NB4 (cell line): ENCODE results near the gene CPNE4.

Experiments used
- CTCF ChIP-seq: IDR thresholded peaks from one replicate; pipeline ENCODE4 v1.5.1; 2012; ENCODE audit warnings: low read depth, low read length
- POLR2A ChIP-seq: IDR thresholded peaks from 2 replicates; pipeline ENCODE4 v1.6.1; 2011; ENCODE audit warnings: mild to moderate bottlenecking; ENCODE audit not compliant: insufficient read length; ENCODE audit errors: extremely low read depth
- TF ChIP-seq, protein P1 (sequence below): IDR thresholded peaks from 2 replicates; pipeline ENCODE4 v1.6.1; 2011; ENCODE audit warnings: low read depth, low read length

GRCh38 chr3:131821191-131821762, 213.5 kb downstream of the CPNE4 start:
- TF ChIP-seq CTCF = no peak
- TF ChIP-seq POLR2A = no peak
- TF ChIP-seq, protein P1, sequence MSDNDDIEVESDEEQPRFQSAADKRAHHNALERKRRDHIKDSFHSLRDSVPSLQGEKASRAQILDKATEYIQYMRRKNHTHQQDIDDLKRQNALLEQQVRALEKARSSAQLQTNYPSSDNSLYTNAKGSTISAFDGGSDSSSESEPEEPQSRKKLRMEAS = no peak
